ENCODE results near the gene FAM222A.

Gene FAM222A

GRCh38 chr12:109757671-109758265 is 44.1 kb downstream of the FAM222A start:
- peak overlapping the region; percentile 12 for H3K27ac ChIP-seq (replicated peaks; ENCODE audit: low read length)
- peaks cover 0 to 23% of the 10 kb centered on the region in 2 donors for H3K4me1 ChIP-seq (ENCODE audit: control insufficient read depth in 2 of 2, insufficient read depth in 1 of 2, low read depth in 1 of 2, low read length in 2 of 2)
- peak overlapping the region; percentile 11 for H2BK15ac ChIP-seq (ENCODE audit: low read length)
- peak overlapping the region; percentile 83 for H3K23ac ChIP-seq (ENCODE audit: low read depth, low read length, poor library complexity)
- H2AK5ac ChIP-seq (ENCODE audit: low read depth, low read length): peak overlapping the region; percentile 94
- H2BK5ac ChIP-seq (ENCODE audit: low read length): no peak overlapping the region
- H3K9me3 ChIP-seq (replicated peaks in 1 of 2; ENCODE audit: control insufficient read depth in 2 of 2, insufficient read depth in 1 of 2, low read depth in 1 of 2, low read length in 2 of 2): peaks cover 2 to 9% of the 10 kb centered on the region in 2 donors
- no peak overlapping the region for H2AFZ ChIP-seq (ENCODE audit: low read length)
- H3K4me3 ChIP-seq (ENCODE audit: low read length in 2 of 2): no peak overlapping the region
- H3K4ac ChIP-seq (ENCODE audit: low read length): peak overlapping the region; percentile 13
- no peak for DNase-seq (ENCODE audit: low spot score)
- H3K4me2 ChIP-seq (ENCODE audit: insufficient read depth, low read length, poor library complexity, severe bottlenecking): no peak overlapping the region
- peak overlapping the region; percentile 3 for H3K14ac ChIP-seq (ENCODE audit: low read length)
- peak overlapping the region; percentile 68 for H2BK12ac ChIP-seq (ENCODE audit: low read length)
- H3K18ac ChIP-seq (ENCODE audit: low read length): peak overlapping the region; percentile 55
- H3K79me1 ChIP-seq (ENCODE audit: low read depth, low read length): peaks cover 4% of the 10 kb centered on the region
- H2BK120ac ChIP-seq (ENCODE audit: low read depth, low read length): no peak overlapping the region
- H3K36me3 ChIP-seq (replicated peaks in 1 of 2; ENCODE audit: control insufficient read depth in 2 of 2, insufficient read depth in 2 of 2, low read length in 2 of 2): no peaks in the 10 kb centered on the region
- H4K8ac ChIP-seq (ENCODE audit: low read depth, low read length): no peak overlapping the region
- no CpG with 5 or more reads among the region's 11 CpGs for WGBS, 2 donors (ENCODE audit: extremely low coverage in 2 of 2, insufficient read length in 2 of 2, insufficient replicate concordance in 1 of 2)
- H3K9ac ChIP-seq (ENCODE audit: low read depth, low read length, poor library complexity): no peak overlapping the region
- no peak overlapping the region for H4K91ac ChIP-seq (ENCODE audit: low read depth, low read length, poor library complexity)
- H3K27me3 ChIP-seq (ENCODE audit: control insufficient read depth in 3 of 3, insufficient read depth in 3 of 3, low read depth in 1 of 3, low read length in 3 of 3): no peaks in the 10 kb centered on the region

DNA sequence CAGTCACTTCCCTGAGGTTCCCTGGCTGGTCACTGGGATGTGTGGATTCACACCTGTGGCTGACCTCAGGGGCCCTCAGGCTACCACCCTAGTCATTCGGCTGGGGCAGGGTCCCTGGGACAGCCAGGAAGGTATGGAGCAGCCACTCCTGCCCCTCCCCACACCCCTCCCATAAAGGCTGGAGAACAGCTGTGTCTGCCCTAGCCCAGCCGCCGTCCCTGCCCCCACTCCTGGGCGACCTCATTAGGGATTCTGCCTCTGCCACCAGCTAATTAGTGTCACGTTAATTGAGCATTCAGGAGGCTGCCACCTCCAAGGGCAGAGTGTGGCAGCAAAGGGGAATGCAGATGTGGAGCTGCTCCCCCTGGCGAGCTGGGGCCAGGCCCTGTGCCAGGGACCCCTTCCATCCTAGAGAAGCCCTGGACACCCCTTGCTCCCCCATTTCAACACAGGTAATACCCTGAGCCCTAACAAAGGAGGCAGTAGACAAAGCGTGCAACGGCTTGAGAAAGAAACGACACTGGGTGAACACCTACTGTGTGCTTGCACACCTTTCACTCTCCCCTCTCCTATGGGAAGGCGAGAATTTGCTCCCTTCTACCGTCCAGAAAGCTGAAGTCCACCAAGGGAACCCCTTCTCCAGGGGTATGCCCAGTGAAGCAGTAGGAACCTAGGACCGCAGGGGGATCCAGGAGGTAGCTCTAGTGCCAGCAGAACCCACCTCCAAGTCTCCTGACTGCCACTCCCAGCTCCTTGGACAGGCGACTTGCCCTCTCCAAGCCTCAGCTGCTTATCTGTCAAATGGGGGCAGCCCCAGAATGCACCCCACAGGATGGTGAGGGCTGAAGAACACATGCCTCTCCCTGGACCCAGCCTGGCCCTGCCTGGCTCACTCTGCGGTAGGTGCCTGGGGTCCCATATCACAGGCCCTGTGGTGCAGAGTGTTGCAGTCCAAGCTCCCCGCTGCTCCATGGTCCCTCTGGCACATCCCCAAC is 45.1 kb downstream of the FAM222A start:
- no peak for DNase-seq (ENCODE audit: low spot score)
- peak overlapping the region; percentile 41 for H3K4me2 ChIP-seq (ENCODE audit: insufficient read depth, low read length, poor library complexity, severe bottlenecking)
- no CpG with 5 or more reads among the region's 15 CpGs for WGBS, 2 donors (ENCODE audit: extremely low coverage in 2 of 2, insufficient read length in 2 of 2, insufficient replicate concordance in 1 of 2)

GRCh38 chr12:109759595-109759994 is 46.0 kb downstream of the FAM222A start:
- Histone ChIP-seq H3K79me1 (ENCODE audit: low read depth, low read length) (peaks cover 4% of the 10 kb centered on the region), H4K8ac (ENCODE audit: low read depth, low read length) (no peak overlapping the region), H3K18ac (ENCODE audit: low read length) (peak overlapping the region; percentile 5), H3K14ac (ENCODE audit: low read length) (no peak overlapping the region), H4K91ac (ENCODE audit: low read depth, low read length, poor library complexity) (no peak overlapping the region), H3K4me2 (ENCODE audit: insufficient read depth, low read length, poor library complexity, severe bottlenecking) (no peak overlapping the region), H2BK15ac (ENCODE audit: low read length) (no peak overlapping the region), H2BK12ac (ENCODE audit: low read length) (no peak overlapping the region), H3K9ac (ENCODE audit: low read depth, low read length, poor library complexity) (no peak overlapping the region), H2BK120ac (ENCODE audit: low read depth, low read length) (no peak overlapping the region), H3K23ac (ENCODE audit: low read depth, low read length, poor library complexity) (peak overlapping the region; percentile 58), H3K36me3 (replicated peaks in 1 of 2; ENCODE audit: control insufficient read depth in 2 of 2, insufficient read depth in 2 of 2, low read length in 2 of 2) (no peaks in the 10 kb centered on the region), H3K27ac (replicated peaks; ENCODE audit: low read length) (no peak overlapping the region), H3K4me1 (ENCODE audit: control insufficient read depth in 2 of 2, insufficient read depth in 1 of 2, low read depth in 1 of 2, low read length in 2 of 2) (peaks cover 0 to 21% of the 10 kb centered on the region in 2 donors), H2AFZ (ENCODE audit: low read length) (no peak overlapping the region), H2BK5ac (ENCODE audit: low read length) (no peak overlapping the region), H2AK5ac (ENCODE audit: low read depth, low read length) (no peak overlapping the region), H3K4ac (ENCODE audit: low read length) (no peak overlapping the region), H3K27me3 (ENCODE audit: control insufficient read depth in 3 of 3, insufficient read depth in 3 of 3, low read depth in 1 of 3, low read length in 3 of 3) (no peaks in the 10 kb centered on the region), H3K9me3 (replicated peaks in 1 of 2; ENCODE audit: control insufficient read depth in 2 of 2, insufficient read depth in 1 of 2, low read depth in 1 of 2, low read length in 2 of 2) (peaks cover 3 to 15% of the 10 kb centered on the region in 2 donors), H3K4me3 (ENCODE audit: low read length in 2 of 2) (no peak overlapping the region)
- WGBS, 2 donors (ENCODE audit: extremely low coverage in 2 of 2, insufficient read length in 2 of 2, insufficient replicate concordance in 1 of 2): no CpG with 5 or more reads among the region's 13 CpGs
- no peak for DNase-seq (ENCODE audit: low spot score)

More for the DNA sequence above, 45.1 kb downstream of the FAM222A start:
- Histone ChIP-seq H2BK12ac (ENCODE audit: low read length) (no peak overlapping the region), H3K4ac (ENCODE audit: low read length) (no peak overlapping the region), H4K91ac (ENCODE audit: low read depth, low read length, poor library complexity) (no peak overlapping the region), H3K9me3 (replicated peaks in 1 of 2; ENCODE audit: control insufficient read depth in 2 of 2, insufficient read depth in 1 of 2, low read depth in 1 of 2, low read length in 2 of 2) (peaks cover 3 to 15% of the 10 kb centered on the region in 2 donors), H2BK15ac (ENCODE audit: low read length) (peak overlapping the region; percentile 11), H3K23ac (ENCODE audit: low read depth, low read length, poor library complexity) (peak overlapping the region; percentile 50), H3K14ac (ENCODE audit: low read length) (peak overlapping the region; percentile 3), H3K27ac (replicated peaks; ENCODE audit: low read length) (peak overlapping the region; percentile 12), H3K79me1 (ENCODE audit: low read depth, low read length) (peaks cover 4% of the 10 kb centered on the region), H2BK5ac (ENCODE audit: low read length) (no peak overlapping the region), H2BK120ac (ENCODE audit: low read depth, low read length) (no peak overlapping the region), H3K36me3 (replicated peaks in 1 of 2; ENCODE audit: control insufficient read depth in 2 of 2, insufficient read depth in 2 of 2, low read length in 2 of 2) (no peaks in the 10 kb centered on the region), H3K9ac (ENCODE audit: low read depth, low read length, poor library complexity) (no peak overlapping the region), H3K4me1 (ENCODE audit: control insufficient read depth in 2 of 2, insufficient read depth in 1 of 2, low read depth in 1 of 2, low read length in 2 of 2) (peaks cover 0 to 21% of the 10 kb centered on the region in 2 donors), H3K4me3 (ENCODE audit: low read length in 2 of 2) (peak overlapping the region in 1 of 2 donors; percentile 1), H2AK5ac (ENCODE audit: low read depth, low read length) (no peak overlapping the region), H2AFZ (ENCODE audit: low read length) (no peak overlapping the region), H3K18ac (ENCODE audit: low read length) (peak overlapping the region; percentile 61), H4K8ac (ENCODE audit: low read depth, low read length) (no peak overlapping the region), H3K27me3 (ENCODE audit: control insufficient read depth in 3 of 3, insufficient read depth in 3 of 3, low read depth in 1 of 3, low read length in 3 of 3) (no peaks in the 10 kb centered on the region)
